Measurements from ENCODE around the gene MRPL40. TPM values are rescaled to one million over a fixed set of nuclear protein-coding genes. Genes with fewer than 3 reads are reported as not detected.

Gene MRPL40
- total RNA-seq (10 to 100 TPM; 17.0 to 34.0 TPM), polyA plus RNA-seq (10 to 100 TPM; 30.5 to 61.4 TPM)
- long read RNA-seq, donor 1, transcript MRPL40-201 (4 exons, 1,387 nt), result major isoform, 49 of 57 reads
- long read RNA-seq, donor 1, transcript MRPL40-203 (3 exons, 942 nt), result minor isoform, 7 of 57 reads
- long read RNA-seq, donor 1, partial matches to known transcripts, result 0 of 57 reads
- long read RNA-seq, donor 1, other reads (novel, unspliced or antisense), result 0 of 57 reads
- long read RNA-seq, donor 2, transcript MRPL40-201 (4 exons, 1,387 nt), result major isoform, 21 of 26 reads
- long read RNA-seq, donor 2, partial matches to known transcripts, result 0 of 26 reads
- long read RNA-seq, donor 2, other reads (novel, unspliced or antisense), result 0 of 26 reads
- long read RNA-seq, donor 3, transcript MRPL40-201 (4 exons, 1,387 nt), result major isoform, 24 of 24 reads
- long read RNA-seq, donor 3, partial matches to known transcripts, result 0 of 24 reads
- long read RNA-seq, donor 3, other reads (novel, unspliced or antisense), result 0 of 24 reads
- long read RNA-seq, donor 4, transcript MRPL40-201 (4 exons, 1,387 nt), result major isoform, 20 of 22 reads
- long read RNA-seq, donor 4, partial matches to known transcripts, result 0 of 22 reads
- long read RNA-seq, donor 4, other reads (novel, unspliced or antisense), result 0 of 22 reads
- long read RNA-seq, donor 5, transcript MRPL40-201 (4 exons, 1,387 nt), result major isoform, 46 of 49 reads
- long read RNA-seq, donor 5, partial matches to known transcripts, result 0 of 49 reads
- long read RNA-seq, donor 5, other reads (novel, unspliced or antisense), result 0 of 49 reads

DNA sequence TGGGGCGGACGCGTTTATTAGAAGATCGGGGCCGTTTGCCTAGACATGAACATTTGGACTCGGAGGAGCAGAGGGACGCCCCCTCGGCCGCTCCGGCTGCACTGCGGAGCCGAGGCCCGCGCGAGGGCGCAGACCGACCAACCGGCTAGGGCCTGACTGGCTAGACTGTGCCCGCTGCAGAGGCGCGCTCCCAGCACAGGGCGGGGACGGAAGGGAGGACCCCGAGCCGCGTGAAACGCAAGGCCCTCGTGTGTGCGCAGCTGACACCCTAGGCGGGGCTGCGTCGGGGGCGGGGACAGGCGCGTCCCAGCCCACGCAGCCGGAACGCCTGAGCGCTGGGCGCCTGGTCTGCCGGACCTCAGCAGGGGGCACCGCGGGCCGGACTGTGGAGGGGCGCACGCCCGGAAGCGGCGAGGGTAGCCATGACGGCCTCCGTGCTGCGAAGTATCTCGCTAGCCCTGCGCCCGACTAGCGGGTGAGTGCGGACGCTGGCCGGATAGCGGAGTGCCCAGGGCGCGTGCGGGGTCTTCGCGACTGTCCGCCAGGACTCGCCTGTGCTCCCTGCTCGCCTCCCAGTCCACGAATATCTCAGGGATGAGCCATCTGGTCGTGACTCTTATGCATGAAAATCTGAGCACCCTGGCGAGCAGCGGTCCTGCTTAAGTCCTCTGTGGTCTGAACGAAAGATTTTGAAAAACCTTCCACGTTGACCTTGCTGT is at the start of gene MRPL40:
Gene MRPL40, plus strand, starts transcription at position 413 of the 719 bp plus-strand sequence. Its CDS starts 10 bp downstream, at position 423.
- Histone ChIP-seq H3K9me3 (ENCODE audit: control insufficient read depth in 4 of 4, insufficient read depth in 3 of 4, low read length in 3 of 4) (no peaks in the 10 kb centered on the region), H3K4me1 (ENCODE audit: control insufficient read depth in 5 of 5, insufficient read depth in 5 of 5, low read length in 5 of 5) (peaks cover 4 to 22% (median 9%) of the 10 kb centered on the region in 5 donors), H3K27me3 (ENCODE audit: control insufficient read depth in 3 of 3, insufficient read depth in 3 of 3, low read length in 2 of 3) (no peaks in the 10 kb centered on the region), H3K36me3 (ENCODE audit: control insufficient read depth in 4 of 4, insufficient read depth in 4 of 4, low read length in 4 of 4) (peaks cover 4 to 12% (median 6%) of the 10 kb centered on the region in 4 donors), H3K4me3 (peak within 1 kb of the TSS; percentile 95), H3K27ac (ENCODE audit: low read depth in 1 of 2, low read length in 1 of 2) (peak within 1 kb of the TSS; percentile 94 to 99), H3K9ac (ENCODE audit: insufficient read depth in 1 of 2, low read length in 2 of 2) (peak within 1 kb of the TSS; percentile 73 to 84)
- 0% methylated on average over 66 to 74 of the region's 74 CpGs for WGBS, 2 donors
- DNase-seq (peak; percentile 95 to 98 (median 96)), ATAC-seq (ENCODE audit: insufficient read depth, low FRiP score) (peak; percentile 99)
- TF ChIP-seq, protein P1, sequence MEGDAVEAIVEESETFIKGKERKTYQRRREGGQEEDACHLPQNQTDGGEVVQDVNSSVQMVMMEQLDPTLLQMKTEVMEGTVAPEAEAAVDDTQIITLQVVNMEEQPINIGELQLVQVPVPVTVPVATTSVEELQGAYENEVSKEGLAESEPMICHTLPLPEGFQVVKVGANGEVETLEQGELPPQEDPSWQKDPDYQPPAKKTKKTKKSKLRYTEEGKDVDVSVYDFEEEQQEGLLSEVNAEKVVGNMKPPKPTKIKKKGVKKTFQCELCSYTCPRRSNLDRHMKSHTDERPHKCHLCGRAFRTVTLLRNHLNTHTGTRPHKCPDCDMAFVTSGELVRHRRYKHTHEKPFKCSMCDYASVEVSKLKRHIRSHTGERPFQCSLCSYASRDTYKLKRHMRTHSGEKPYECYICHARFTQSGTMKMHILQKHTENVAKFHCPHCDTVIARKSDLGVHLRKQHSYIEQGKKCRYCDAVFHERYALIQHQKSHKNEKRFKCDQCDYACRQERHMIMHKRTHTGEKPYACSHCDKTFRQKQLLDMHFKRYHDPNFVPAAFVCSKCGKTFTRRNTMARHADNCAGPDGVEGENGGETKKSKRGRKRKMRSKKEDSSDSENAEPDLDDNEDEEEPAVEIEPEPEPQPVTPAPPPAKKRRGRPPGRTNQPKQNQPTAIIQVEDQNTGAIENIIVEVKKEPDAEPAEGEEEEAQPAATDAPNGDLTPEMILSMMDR (IDR thresholded peaks at IDR 0.05; ENCODE audit: control extremely low read depth, extremely low read depth), result no peak

DNA sequence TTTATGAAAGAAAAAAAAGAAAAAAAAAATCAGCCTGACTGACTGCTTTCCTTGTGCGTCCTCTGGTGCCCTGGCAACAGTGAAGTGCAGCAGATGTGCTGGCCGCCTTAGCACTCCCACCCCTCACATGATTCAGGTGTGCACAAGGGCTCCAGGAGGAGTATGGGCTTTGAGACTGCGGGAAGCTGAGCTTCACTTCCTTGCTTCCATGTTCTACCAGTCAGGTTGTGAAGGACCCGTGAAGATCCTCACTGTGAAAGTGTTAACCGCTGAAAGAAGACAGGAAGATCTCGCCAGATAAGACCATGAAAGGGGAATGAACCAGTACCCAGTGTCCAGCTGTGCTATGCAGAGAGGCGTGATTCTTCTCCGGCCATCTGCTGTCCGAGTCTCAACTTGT is 49.1 kb upstream of the MRPL40 start:
- Histone ChIP-seq H3K27me3 (ENCODE audit: control insufficient read depth in 3 of 3, insufficient read depth in 3 of 3, low read length in 2 of 3) (no peaks in the 10 kb centered on the region), H3K9ac (ENCODE audit: insufficient read depth in 1 of 2, low read length in 2 of 2) (no peak overlapping the region), H3K4me3 (no peak overlapping the region), H3K36me3 (ENCODE audit: control insufficient read depth in 4 of 4, insufficient read depth in 4 of 4, low read length in 4 of 4) (peaks cover 24 to 48% (median 36%) of the 10 kb centered on the region in 4 donors), H3K4me1 (ENCODE audit: control insufficient read depth in 5 of 5, insufficient read depth in 5 of 5, low read length in 5 of 5) (no peaks in the 10 kb centered on the region), H3K27ac (ENCODE audit: low read depth in 1 of 2, low read length in 1 of 2) (no peak overlapping the region), H3K9me3 (ENCODE audit: control insufficient read depth in 4 of 4, insufficient read depth in 3 of 4, low read length in 3 of 4) (no peaks in the 10 kb centered on the region)
- ATAC-seq (ENCODE audit: insufficient read depth, low FRiP score) (no peak), DNase-seq (no peak)
- TF ChIP-seq, protein P1 (IDR thresholded peaks at IDR 0.05; ENCODE audit: control extremely low read depth, extremely low read depth), result no peak
- WGBS, 2 donors, result 88 to 89% methylated on average over 9 of the region's 9 CpGs

DNA sequence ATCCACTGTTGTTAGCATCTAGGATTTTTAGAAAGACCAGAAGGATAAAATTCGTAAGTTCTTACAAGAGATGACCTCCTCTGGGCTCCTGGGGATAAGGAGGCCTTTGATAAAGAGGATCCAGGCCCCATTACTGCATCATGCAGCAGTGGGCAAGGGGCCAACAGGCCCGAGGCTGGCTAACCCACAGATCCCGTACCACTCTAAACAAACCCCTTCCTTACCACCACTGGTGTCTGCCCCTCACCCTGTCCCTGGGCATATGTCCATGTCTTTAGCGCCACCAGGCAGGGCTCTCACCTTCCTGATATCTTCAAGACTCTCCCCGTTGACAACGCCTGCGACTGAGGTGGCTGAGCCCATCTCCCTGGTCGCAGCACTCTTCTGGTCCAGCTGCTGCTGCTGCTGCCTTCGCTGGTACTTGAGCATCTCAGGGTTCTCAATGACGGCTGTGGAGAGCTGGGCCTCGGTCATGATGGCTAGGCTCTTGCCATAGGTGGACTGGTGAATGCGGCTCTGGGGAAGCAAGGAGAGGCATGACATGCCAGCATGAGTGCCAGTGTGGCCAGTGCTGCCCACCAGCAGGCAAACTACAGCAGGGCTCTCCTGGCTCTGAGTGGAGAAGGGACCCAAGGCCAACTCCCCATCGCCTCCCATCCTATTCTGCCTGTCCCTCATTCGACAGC is 47.0 kb upstream of the MRPL40 start:
- no peak overlapping the region for H3K4me3 ChIP-seq
- peaks cover 24 to 60% (median 40%) of the 10 kb centered on the region in 4 donors for H3K36me3 ChIP-seq (ENCODE audit: control insufficient read depth in 4 of 4, insufficient read depth in 4 of 4, low read length in 4 of 4)
- DNase-seq (no peak), ATAC-seq (ENCODE audit: insufficient read depth, low FRiP score) (no peak)
- no peak overlapping the region for H3K27ac ChIP-seq (ENCODE audit: low read depth in 1 of 2, low read length in 1 of 2)
- 95% methylated on average over 14 of the region's 14 CpGs for WGBS, 2 donors
- no peaks in the 10 kb centered on the region for H3K4me1 ChIP-seq (ENCODE audit: control insufficient read depth in 5 of 5, insufficient read depth in 5 of 5, low read length in 5 of 5)
- H3K27me3 ChIP-seq (ENCODE audit: control insufficient read depth in 3 of 3, insufficient read depth in 3 of 3, low read length in 2 of 3), result no peaks in the 10 kb centered on the region
- no peaks in the 10 kb centered on the region for H3K9me3 ChIP-seq (ENCODE audit: control insufficient read depth in 4 of 4, insufficient read depth in 3 of 4, low read length in 3 of 4)
- TF ChIP-seq, protein P1 (IDR thresholded peaks at IDR 0.05; ENCODE audit: control extremely low read depth, extremely low read depth), result no peak
- H3K9ac ChIP-seq (ENCODE audit: insufficient read depth in 1 of 2, low read length in 2 of 2), result no peak overlapping the region
